ENCODE data around the gene UXS1. TPM values are rescaled to one million over a fixed set of nuclear protein-coding genes. Genes with fewer than 3 reads are reported as not detected.

Gene UXS1
- total RNA-seq: 29.5 and 61.7 TPM in 2 replicates

DNA sequence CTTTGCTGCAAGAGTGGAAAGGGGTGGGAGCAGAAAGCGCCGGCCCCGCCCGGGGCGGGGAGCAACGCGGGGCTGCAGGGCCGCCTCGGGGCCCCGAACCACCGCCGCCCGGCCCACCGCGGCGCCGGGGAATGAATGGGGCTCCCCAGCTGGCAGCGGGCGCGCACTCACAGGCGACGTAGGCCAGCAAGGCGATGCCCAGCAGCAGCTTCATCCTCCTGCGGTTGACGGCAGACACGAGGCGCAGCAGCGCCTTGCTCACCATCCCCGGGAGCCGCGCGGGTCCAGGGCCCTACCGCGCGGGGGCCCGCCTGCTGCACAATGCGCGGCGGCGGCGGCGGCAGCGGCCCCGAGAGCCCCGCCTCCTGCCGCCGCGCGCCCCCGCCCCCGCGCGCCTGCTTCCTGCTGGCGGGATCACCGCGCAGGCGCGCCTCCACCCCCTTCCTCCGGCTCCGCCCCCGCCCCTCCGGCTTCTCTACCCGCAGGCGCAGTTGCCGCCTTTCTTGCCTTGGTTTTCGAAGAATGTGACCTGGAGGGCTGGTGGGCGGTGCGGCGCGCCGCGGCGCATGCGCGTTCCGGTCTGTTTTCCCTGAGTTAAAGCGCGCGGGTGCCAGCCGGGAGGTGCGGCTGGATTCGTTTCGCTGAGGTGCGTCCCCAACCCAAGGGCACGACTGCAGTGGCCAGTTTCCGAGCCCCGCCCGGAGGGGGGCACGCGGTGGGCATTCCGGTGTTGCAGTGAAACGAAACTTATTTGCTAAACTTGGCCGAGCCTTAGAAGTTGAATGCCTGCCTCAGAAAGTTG, at the start of gene UXS1:
Gene UXS1, minus strand, starts transcription at position 325 of the 802 bp plus-strand sequence. Its CDS starts 60 bp downstream, at position 265.

All from epithelial cell of alveolus of lung (primary cell).